Activated T-cell treated with anti-CD3 and anti-CD28 coated beads, Interleukin-2, amount 50 U/mL, for 24 hours (primary cell): ENCODE data around the gene C17orf78.
"Not testable (repeated sequence)": the region's sequence is repeated elsewhere in the genome, so short reads cannot be mapped to it uniquely, and the experiment has no call there.

ENCODE experiments used
- DNase-seq: peaks from one replicate; pipeline ENCODE4 v3.0.0-alpha.2; 2020
- H3K27ac Mint-ChIP-seq: 2 replicates; pipeline ENCODE4 v1.8.0; 2020; ENCODE audit warnings: mild to moderate bottlenecking, mixed read lengths
- H3K27me3 Mint-ChIP-seq: 2 replicates; pipeline ENCODE4 v1.8.0; 2020; ENCODE audit warnings: mixed read lengths
- H3K36me3 Mint-ChIP-seq: 2 replicates; pipeline ENCODE4 v1.8.0; 2020; ENCODE audit warnings: low read depth, mixed read lengths
- H3K4me1 Mint-ChIP-seq: 2 replicates; pipeline ENCODE4 v1.8.0; 2020; ENCODE audit warnings: low read depth, mixed read lengths
- H3K4me3 Mint-ChIP-seq: 2 replicates; pipeline ENCODE4 v1.8.0; 2020; ENCODE audit warnings: mild to moderate bottlenecking, moderate library complexity, mixed read lengths
- H3K9me3 Mint-ChIP-seq: 2 replicates; pipeline ENCODE4 v1.8.0; 2020; ENCODE audit warnings: mixed read lengths

Gene C17orf78

DNA sequence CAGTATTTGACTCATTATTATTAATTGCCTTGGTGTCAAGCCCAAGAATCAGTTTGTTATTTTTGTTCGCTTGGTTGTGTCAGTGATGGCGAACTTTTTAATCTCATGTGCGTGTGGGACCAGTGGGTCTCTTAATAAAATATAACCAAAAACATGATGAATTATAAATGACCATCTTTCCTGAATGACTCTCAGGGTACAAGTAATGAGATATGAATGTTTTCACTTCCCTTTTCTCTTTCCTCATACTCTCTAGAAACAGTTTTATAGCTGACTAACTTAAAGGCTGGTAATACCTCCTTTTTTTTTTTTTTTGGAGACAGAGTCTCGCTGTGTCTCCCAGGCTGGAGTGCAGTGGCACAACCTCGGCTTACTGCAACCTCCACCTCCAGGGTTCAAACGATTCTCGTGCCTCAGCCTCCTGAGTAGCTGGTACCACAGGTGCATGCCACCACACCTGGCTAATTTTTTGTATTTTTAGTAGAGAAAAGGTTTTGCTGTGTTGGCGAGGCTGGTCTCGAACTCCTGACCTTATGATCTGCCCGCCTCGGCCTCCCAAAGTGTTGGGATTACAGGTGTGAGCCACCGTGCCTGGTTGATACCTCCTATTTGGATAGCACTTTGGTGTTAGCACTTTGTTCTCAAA is 65.7 kb downstream of the C17orf78 start:
- not testable (repeated sequence) for DNase-seq, H3K27ac Mint-ChIP-seq, H3K4me1 Mint-ChIP-seq, H3K9me3 Mint-ChIP-seq, H3K27me3 Mint-ChIP-seq, H3K4me3 Mint-ChIP-seq
- H3K36me3 Mint-ChIP-seq: peaks cover 89% of the 10 kb centered on the region
